Activated CD4-positive, alpha-beta T cell treated with anti-CD3 and anti-CD28 coated beads, Interleukin-2, Interleukin-6, amounts not matched to agents 100 ng/mL and 50 ng/mL, durations not matched to agents 16 hours and 8 hours (primary cell): Measurements from ENCODE around the gene CRYBG1.

Experiments
- DNase-seq: peaks from one replicate; pipeline ENCODE4 v3.0.0-alpha.2; 2020

Gene CRYBG1, protein sequence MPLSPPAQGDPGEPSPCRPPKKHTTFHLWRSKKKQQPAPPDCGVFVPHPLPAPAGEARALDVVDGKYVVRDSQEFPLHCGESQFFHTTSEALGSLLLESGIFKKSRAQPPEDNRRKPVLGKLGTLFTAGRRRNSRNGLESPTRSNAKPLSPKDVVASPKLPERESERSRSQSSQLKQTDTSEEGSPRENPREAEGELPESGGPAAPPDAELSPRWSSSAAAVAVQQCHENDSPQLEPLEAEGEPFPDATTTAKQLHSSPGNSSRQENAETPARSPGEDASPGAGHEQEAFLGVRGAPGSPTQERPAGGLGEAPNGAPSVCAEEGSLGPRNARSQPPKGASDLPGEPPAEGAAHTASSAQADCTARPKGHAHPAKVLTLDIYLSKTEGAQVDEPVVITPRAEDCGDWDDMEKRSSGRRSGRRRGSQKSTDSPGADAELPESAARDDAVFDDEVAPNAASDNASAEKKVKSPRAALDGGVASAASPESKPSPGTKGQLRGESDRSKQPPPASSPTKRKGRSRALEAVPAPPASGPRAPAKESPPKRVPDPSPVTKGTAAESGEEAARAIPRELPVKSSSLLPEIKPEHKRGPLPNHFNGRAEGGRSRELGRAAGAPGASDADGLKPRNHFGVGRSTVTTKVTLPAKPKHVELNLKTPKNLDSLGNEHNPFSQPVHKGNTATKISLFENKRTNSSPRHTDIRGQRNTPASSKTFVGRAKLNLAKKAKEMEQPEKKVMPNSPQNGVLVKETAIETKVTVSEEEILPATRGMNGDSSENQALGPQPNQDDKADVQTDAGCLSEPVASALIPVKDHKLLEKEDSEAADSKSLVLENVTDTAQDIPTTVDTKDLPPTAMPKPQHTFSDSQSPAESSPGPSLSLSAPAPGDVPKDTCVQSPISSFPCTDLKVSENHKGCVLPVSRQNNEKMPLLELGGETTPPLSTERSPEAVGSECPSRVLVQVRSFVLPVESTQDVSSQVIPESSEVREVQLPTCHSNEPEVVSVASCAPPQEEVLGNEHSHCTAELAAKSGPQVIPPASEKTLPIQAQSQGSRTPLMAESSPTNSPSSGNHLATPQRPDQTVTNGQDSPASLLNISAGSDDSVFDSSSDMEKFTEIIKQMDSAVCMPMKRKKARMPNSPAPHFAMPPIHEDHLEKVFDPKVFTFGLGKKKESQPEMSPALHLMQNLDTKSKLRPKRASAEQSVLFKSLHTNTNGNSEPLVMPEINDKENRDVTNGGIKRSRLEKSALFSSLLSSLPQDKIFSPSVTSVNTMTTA (N-terminal part only)

DNA sequence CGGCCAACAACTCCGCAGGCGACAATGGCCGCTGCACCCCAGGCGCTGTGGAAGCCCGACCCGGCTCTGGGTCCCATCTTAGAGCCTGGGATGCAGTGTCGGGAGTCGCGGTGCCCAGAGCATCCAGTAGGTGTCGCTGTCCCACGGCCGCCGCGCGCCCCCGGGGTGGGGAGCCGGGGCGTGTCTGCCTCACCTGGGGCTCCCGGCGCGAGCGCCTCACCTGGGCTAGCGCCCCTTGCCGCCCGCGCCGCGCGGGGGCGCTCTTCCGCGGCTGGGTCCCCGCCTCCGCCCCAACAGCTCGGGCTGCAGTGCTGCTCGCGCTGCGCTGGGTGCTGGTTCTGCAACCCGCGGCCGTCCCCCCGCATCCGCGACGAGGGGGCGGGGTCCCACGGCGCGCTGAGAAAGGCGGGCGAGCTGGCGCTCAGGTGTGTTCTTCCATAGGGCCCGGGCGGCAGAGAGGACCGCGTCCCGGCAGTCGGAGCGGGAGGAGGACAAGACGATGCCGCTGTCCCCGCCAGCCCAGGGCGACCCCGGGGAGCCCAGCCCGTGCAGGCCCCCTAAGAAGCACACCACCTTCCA, at the start of gene CRYBG1:
Gene CRYBG1 (plus strand): TSS at position 308 of the 579 bp plus-strand sequence. CDS start 192 bp downstream, at position 500.
- peak; percentile 72 for DNase-seq

DNA sequence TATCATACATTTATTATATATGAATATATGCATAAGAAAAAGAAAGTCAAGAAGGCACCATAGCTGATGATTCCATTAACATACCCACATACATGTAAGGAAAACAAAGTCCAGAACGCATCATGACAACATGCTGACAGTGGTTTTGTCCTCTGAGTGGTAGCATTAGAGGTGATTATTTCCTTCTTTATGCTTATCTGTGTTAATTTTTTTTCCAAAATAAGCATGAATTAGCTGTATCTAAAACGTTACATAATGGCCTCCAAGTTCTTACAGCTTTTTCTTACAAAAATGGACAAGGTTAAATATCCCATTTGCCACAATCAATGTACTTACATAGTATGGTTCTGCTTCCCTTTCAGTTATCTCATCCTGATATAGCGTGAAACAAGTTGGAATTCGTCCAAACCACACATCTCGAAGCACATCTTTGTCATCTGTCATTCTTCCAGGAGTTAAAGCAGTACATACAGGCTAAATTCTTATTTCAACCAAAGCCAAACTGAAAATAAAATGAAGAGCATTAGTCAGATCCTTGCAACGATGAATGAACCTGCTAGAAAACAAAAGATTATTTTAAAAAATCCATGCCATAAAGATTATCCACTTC, 44.6 kb upstream of the CRYBG1 start:
- DNase-seq, result peak; percentile 21

DNA sequence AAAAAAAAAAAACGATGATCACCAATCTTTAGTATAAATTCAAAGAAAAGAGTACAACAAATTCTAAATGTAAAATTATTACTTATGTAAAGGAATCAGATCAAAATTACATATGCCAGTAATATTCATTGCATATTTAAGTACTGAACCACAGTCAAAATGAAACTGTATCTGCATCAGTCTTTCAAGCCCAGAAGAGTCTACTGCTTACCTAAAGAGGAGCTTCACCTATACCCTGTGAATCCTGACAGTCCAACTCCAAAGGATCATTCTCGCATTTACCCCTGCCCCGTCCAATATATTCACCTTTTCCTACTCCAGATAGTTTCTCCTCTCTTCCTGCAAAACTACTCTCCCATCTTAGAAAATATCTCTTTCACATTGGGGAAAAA, 44.1 kb upstream of the CRYBG1 start:
- peak; percentile 44 for DNase-seq

DNA sequence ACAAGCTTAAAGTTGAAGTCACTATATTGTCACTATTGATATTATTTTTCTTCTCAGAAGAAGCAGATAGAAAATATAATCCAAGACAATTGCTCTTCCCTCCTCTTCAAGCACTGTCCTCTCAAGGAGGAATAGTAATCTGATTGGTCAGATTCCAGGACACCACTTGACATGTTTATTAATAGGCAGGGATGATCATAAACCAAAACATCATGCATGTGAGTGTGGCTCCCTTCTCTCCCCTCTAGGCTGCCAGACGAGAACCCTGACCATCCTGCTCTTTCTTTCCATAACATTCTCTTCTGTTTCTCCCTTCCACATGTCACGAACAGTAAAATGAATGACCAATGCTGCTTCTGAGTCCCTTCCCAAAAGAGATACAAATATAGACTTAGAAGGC, 42.5 kb upstream of the CRYBG1 start:
- DNase-seq, result no peak

DNA sequence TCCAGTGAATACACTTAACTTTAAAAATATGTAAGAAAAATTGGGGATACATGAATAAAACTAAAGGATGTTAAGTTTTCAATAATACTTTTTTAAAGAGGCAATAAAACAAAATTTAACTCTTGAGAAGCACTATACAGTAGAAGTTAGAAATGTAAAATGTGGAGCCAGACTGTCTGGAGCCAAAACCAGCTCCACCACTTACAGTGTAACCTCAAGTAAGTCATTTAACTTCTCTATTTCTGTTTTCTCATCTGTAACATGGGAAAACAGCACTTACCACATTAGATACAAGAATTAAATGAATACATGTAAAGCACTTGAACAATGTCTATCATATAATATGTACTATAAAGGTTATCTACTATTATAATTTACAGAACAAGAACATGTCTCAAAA, 41.7 kb upstream of the CRYBG1 start:
- DNase-seq, result no peak

DNA sequence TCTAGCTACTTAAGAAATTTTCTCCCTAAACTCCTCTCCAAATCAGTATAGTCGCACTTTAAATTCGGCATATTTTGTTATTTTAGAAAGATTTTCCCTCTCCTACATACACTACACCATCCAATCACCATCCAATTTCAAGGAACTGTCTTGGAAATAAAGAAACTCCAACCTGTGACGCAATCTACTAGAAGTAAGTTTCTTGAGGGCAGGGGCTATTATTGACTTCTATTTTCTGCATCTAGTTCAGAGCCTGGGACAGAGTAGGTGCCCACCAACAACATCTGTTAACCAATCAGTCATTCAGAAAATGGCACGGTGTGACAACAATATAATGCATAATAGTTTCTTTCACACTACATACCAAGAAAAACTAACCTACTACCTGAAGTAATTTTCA, 38.6 kb upstream of the CRYBG1 start:
- no peak for DNase-seq

DNA sequence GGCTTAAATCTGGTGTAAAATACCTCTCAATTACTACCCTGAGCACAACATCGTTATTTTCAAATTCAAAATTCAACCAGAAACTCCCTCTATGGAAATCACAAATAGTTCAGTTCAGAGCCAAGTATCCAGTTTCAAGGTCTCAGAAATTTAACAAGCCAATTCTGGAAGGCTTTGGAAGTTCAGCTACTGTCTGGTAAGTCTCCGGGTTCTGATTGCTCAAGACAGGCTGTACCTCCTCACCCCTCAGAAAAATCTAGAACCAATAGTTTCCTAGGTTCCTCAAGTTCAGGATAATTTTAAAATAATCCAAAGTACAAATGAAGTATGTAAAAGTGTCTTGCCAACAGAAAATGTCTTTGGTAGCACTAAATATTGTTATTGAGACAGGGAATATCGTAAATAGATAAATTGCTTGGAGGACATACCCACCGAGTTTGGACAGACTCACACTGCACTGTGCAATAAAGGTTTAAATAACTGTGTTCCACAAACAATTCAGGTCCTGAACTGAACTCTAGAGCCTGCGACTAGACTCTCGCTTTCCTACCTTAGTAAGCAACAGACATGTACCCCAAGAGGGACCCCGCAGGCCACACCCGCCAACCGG, 35.7 kb upstream of the CRYBG1 start:
- DNase-seq, result no peak

DNA sequence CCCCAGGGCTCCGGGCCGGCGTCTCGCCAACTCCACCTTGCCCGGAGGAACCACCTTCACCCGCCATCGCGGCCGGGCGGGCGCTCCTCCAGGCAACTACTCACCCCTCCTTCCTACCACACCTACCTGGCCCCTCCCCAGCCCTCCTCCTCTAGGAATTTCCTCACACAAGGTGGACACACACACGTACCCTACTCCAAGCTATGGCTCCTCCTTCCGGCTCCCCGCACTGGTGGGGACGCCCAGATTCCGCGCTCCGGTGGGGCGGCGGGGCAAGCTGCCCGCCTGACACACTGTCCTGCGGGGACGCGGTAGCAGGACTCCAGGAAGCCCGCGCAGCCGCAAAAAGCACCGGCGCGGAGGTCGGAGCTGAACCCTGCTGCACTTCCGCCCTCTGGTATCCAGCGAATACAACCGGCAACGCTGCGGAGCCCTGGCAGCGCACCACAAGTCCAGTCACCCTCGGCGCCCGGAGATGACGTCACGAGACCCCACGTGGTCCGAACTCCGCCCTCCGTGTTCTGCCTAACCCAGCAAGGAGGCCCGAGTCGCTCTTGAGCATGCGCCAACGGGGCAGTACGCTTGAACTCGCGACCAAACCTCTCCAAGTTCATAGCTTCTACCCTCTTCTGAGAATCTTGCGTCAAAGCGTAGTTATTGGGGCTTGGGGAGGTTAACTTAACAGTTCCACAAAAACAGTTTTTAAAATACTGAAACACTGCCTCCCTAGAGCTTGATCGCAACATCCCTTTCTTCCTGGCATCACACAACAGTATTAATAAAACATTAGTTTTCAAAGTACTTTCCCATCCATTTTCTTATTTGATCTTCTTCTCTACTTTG, 35.0 kb upstream of the CRYBG1 start, which contains the start of gene ATG5:
Gene ATG5 (minus strand): TSS at position 425 of the 843 bp plus-strand sequence. CDS start 9,552 bp downstream, outside the sequence.
- peak; percentile 100 for DNase-seq

DNA sequence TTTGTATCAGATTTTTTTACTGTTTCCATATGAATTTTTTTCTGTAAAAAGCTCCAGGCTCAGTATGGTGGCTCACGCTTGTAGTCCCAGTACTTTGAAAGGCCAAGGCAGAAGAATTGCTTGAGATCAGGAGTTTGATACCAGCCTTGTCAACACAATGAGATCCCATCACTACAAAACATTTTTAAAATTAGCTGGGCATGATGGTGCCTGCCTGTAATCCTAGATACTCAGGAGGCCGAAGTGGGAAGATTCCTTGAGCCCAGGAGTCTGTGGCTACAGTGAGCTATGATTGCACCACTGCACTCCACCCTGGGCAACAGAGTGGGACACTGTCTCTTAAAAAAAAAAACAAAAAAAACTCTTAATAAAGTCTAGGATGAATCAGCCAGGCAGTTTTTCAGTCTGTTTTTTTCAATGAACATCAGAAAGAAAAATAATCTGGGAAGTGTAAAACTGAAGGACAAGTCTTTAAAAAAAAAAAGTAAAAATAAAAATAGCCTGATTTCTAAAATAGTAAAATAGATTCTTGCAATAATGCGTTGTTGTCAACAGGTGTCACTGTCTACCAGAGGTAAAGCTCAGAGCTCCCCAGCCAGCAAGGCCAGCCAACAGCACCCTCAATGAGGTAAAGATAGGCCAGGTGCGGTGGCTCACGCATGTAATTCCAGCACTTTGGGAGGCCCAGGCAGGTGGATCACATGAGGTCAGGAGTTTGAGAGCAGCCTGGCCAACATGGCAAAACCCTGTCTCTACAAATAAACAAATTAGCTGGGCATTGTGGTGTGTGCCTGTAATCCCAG, 25.7 kb upstream of the CRYBG1 start:
- peak; percentile 64 for DNase-seq

DNA sequence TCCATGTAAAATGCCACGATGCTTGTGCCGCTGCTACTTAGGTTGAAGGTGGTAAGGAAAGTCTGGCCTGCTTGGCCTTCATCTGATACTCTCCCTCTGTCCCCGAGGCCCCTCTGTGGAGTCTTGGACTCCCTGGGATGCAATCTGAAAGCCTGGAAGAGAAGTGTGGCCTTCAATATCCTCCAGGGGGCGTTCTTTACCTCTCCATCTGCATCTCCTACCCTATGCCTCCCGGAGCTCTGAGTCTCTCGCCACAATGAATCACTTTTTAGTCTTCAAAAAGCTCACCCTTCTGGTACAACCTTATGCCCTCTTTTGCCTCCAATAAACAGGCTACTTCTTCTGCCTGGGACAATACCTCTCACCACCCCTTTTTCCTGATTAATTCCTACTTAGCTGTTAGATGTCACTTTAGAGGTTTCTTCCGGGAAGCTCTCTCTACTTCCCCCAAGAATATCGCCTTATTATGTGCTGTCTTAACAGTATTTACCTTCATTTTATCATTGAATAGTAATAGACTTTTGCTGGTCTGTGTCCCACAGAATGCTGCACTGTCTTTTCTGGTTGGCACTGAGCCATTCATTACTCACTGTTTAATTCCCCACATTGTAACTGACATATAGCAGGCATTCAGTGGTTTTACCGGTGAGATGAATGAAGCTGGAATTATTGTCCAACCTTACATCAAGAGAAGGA, 21.0 kb upstream of the CRYBG1 start:
- peak; percentile 70 for DNase-seq

DNA sequence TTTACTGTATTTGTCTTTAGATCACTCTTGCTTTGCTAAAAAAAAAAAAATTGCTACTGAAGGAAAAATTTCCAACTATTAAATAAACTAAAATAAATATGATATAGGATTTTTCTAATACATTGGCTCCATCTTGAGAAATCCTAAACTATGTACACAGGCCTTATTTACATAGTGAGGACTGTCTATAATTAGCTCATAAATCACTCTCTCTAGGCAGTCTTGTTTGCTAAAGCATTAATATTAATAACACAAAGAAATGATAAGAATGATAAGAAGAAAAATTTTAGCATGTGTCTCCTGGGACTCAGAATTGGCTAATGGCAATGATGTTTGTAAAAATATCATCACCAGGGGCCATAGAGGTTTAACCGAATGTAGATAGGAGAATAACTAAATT, 13.3 kb upstream of the CRYBG1 start:
- no peak for DNase-seq

DNA sequence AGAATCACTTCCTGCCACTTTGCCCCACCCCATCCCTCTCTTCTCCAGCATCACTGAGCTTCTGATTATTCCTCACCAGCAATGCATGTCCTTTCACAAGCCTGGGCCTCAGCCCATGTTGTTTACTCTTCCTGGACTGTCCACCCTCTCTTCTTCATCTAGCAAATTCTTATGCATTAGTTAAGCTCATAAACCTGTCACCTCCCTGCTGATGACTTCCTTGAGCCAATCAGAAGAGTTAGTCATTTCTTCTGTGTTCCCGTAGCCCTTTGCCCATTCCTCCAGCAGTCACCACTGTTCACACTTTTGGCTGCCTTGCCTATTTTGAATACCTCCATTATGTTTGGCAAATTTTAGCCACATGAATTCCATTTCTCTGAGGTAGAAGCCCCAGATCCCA, 4.1 kb upstream of the CRYBG1 start:
- no peak for DNase-seq

DNA sequence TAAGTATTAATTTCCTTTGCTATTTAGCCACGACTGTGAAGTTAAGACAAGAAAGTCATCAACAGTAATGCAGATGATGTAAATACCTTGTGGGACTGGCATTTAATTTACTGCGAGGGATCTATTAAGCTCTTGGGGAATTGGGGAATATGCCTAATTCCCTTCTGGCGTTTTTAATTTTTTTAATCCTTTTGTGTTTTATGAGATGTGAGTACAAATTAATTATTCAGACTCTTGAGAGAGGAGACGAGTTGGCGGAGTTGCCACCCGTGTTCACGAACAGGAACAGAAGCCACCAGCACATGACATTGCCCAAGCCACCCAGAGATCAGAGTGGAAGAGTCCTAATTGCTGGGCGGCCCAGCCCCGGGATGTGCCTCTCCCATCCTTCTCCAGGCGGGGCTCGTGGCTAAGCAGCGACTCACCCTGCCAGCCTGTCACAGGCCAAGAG, 533 bp upstream of the CRYBG1 start:
- DNase-seq, result no peak

DNA sequence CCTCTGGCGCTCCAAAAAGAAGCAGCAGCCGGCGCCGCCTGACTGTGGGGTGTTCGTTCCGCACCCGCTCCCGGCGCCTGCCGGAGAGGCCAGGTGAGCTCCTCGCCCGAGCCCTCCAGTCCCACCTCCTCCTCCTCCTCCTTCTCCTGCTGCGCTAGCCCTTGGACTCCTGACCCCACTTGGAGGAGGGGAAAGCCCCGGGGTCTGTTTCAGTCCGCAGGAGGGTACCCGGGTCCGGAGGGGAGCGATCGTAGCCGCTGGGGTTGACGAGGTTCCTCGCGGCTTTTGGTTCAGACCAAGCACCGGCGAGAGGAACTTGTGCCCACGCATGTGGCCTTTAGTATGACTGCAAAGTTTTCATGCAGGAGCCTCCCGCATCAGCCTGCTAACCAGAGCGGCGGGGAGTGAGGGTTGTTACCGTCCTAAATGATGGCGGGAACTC, 493 bp downstream of the CRYBG1 start:
- DNase-seq, result peak; percentile 18

DNA sequence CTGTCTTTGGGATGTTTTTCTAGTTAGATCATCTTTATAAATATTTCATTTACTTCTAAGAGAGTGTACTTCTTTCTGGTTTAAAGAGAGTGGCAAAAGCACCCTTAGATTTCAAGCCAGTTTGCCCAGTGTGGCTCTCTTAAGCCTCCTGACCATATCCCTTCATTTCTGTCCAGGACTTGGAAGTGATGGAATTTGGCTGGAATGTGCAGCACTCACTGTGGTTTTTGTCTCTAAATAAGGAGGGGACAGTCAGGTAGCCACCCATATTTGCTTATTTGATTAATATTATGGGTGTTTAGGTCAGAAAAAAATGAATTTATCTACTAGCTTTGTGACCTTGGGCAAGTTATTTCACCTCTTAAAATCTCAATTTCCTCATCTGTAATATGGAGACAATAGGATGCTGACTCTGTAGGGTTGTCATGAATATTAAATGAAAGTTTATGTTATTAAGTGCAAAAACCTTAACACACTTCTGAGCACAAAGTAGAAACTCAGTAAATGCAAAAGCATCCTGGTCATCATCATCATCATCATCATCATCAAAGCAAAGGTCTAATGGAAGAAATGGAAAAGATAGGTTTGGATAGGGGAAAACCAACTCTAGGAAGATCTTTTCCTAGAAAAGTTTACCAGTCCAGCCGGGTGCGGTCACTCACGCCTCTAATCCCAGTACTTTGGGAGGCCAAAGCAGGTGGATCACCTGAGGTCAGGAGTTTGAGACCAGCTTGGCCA, 3.1 kb downstream of the CRYBG1 start:
- no peak for DNase-seq

DNA sequence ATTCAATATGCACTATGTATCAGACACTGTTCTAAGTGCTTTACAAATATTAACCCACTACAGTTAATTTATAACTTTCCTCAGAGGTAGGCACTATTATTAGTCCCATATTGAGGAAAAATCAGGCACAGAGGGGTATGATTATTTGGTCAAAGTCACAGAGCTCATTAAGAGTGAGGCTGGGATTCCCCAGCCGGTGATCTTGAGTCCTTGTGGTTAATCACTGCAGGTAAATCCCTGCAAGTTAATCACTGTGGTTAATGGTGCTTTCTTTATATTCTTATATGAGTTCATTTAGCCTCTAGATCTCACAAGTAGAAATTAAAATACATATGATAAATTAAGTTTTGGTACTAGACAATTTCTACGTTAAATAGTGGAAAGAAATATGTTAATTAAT, 9.2 kb downstream of the CRYBG1 start:
- no peak for DNase-seq

DNA sequence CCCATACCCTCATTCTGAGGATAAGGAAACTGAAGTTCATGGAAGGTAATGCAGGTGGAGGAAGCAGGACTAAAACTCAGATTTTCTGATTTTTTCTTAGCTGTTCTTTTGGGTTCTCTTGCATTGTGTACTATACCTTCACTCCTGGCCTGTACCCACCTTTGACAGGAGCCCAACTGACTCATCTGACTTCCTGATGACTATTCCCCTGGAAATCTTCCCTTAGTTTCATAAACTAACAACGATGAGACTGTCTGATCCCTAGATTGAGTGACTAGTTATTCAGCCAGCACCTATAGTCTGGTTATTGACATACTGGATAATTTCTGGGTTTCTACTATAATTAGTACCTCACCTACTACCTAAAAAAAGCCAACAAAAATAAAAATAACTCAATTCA, 10.1 kb downstream of the CRYBG1 start:
- DNase-seq, result no peak

DNA sequence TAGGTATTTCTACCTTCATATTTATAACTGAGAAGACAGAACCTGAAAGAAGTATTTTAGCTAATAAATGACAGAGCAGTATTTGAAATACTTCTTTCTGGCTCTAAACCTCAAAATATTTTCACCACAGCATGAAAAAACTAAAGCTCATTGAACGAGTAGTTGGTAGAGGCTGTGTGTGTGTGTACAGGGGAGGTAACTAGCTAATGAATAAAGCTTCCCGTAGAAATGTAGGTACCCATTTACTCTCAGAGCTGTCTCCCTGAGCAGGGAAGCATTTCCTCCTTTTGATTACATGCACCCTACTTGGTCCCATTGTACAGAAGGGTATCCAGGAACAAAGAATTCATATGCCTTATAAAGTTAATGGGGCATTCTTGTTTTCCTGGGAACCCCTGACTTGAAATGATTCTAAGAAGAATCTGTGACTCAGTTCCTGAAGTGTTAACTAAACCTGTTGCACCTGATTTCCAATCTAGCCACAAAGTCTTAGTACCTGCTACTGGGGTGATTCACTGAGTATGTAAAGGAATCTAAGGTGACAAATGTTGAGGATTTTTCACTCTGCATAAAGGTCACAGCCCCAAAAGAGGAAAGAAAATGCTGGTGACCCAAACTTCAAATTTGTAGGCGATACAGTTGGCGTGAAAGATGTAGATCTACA, 12.5 kb downstream of the CRYBG1 start:
- DNase-seq, result peak; percentile 12
